PC-9 (cell line): ENCODE measurements around the gene USH2A.

ENCODE experiments used
- EZH2 ChIP-seq: fragments of 200-600 bp; sonication (generic); IDR thresholded peaks from 2 replicates; pipeline ENCODE4 v1.8.0; 2017; ENCODE audit warnings: antibody characterized with exemption, low read depth
- TF ChIP-seq, protein P1 (sequence below): fragments of 200-600 bp; sonication (generic); conservative IDR thresholded peaks from 2 replicates; pipeline ENCODE4 v1.6.1; 2017; ENCODE audit warnings: mixed run types, antibody characterized with exemption, mild to moderate bottlenecking, moderate library complexity

DNA sequence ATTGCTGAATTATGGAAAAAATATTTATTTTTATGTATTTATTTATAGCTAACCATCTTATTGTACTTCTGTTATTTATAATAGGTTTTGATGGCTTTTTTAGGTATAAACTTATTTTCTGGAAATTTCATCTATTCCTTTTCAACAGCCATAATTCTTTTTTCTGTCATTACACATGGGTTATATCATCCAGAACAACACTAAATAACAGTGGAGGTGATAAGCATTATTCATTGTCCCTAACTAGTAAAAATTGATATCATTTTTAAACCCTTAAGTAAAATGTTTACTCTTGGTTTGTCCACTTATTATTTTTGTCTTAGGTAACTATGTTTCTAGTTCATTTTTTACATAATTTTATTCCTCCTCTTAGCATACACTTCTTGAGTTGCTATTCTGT is 309.1 kb downstream of the USH2A start:
- TF ChIP-seq, protein P1, sequence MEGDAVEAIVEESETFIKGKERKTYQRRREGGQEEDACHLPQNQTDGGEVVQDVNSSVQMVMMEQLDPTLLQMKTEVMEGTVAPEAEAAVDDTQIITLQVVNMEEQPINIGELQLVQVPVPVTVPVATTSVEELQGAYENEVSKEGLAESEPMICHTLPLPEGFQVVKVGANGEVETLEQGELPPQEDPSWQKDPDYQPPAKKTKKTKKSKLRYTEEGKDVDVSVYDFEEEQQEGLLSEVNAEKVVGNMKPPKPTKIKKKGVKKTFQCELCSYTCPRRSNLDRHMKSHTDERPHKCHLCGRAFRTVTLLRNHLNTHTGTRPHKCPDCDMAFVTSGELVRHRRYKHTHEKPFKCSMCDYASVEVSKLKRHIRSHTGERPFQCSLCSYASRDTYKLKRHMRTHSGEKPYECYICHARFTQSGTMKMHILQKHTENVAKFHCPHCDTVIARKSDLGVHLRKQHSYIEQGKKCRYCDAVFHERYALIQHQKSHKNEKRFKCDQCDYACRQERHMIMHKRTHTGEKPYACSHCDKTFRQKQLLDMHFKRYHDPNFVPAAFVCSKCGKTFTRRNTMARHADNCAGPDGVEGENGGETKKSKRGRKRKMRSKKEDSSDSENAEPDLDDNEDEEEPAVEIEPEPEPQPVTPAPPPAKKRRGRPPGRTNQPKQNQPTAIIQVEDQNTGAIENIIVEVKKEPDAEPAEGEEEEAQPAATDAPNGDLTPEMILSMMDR, result no peak
- TF ChIP-seq EZH2, result no peak
